Neural progenitor cell (in vitro differentiated cells): ENCODE results near the gene TNIK.

ENCODE experiments used
- EZH2 ChIP-seq: fragments of 200-600 bp; sonication (generic); IDR thresholded peaks from 2 replicates; pipeline ENCODE4 v1.6.1; 2017; ENCODE audit warnings: antibody characterized with exemption, mild to moderate bottlenecking, moderate library complexity
- EZH2phosphoT487 ChIP-seq: fragments of 200-600 bp; sonication (generic); IDR thresholded peaks from 2 replicates; pipeline ENCODE4 v1.6.1; 2017; ENCODE audit warnings: antibody characterized with exemption
- TF ChIP-seq, protein P1 (sequence below): fragments of 200-600 bp; sonication (generic); IDR thresholded peaks from 2 replicates; pipeline ENCODE4 v1.5.1; 2017; ENCODE audit warnings: antibody characterized with exemption, mild to moderate bottlenecking

DNA sequence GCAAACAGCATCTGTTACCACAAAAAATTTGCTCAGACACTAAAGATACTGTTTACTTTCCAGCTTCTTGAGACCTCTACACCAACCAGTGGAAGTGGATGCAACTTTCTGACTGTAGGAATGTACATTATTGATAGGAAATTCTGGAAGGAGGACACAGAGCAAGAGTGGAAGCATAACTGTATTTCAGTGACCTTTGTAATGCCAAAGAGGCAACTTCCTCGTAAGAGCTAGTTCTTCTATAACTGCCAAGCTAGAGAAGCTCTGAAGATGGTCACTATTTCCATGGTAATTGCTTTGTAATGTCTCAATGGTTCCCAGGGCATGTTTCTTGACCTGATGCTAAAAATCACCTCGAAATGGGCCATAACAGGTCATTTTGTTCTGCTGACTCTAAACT, 337.3 kb downstream of the TNIK start:
- TF ChIP-seq, protein P1, sequence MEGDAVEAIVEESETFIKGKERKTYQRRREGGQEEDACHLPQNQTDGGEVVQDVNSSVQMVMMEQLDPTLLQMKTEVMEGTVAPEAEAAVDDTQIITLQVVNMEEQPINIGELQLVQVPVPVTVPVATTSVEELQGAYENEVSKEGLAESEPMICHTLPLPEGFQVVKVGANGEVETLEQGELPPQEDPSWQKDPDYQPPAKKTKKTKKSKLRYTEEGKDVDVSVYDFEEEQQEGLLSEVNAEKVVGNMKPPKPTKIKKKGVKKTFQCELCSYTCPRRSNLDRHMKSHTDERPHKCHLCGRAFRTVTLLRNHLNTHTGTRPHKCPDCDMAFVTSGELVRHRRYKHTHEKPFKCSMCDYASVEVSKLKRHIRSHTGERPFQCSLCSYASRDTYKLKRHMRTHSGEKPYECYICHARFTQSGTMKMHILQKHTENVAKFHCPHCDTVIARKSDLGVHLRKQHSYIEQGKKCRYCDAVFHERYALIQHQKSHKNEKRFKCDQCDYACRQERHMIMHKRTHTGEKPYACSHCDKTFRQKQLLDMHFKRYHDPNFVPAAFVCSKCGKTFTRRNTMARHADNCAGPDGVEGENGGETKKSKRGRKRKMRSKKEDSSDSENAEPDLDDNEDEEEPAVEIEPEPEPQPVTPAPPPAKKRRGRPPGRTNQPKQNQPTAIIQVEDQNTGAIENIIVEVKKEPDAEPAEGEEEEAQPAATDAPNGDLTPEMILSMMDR = no peak
- TF ChIP-seq EZH2 (no peak), EZH2phosphoT487 (no peak)
